IPS-NIHi7 (cell line): ENCODE measurements around the gene PLAC1.
A peak's percentile ranks its signal among the peaks of the same experiment; 100 is the strongest.

Source experiments
- DNase-seq: peaks from one replicate; pipeline ENCODE4 v3.0.0; 2012; ENCODE audit warnings: mixed read lengths; ENCODE audit errors: extremely low spot score

PLAC1 gene

GRCh38 chrX:134631426-134632346 is 26.6 kb downstream of the PLAC1 start:
- DNase-seq = no peak

DNA sequence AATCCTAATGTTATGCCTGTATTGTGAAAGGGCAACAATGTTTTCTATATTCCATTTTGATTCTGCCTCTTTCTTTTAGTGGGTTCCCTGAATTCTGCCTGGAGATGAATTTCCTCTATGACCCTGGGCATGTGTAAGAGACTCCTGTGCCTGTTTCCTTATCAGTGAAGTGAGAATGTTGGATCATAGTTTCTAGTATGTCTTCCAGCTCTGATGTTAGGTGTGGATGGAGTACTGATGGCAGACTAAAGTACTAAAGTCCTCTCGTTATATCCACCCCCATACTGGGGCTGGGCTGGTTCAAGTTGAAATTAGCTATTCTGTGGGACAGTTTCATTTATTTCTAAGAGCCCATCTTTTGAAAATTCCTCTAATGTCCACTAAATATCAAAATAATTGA is 29.6 kb downstream of the PLAC1 start:
- DNase-seq = no peak

DNA sequence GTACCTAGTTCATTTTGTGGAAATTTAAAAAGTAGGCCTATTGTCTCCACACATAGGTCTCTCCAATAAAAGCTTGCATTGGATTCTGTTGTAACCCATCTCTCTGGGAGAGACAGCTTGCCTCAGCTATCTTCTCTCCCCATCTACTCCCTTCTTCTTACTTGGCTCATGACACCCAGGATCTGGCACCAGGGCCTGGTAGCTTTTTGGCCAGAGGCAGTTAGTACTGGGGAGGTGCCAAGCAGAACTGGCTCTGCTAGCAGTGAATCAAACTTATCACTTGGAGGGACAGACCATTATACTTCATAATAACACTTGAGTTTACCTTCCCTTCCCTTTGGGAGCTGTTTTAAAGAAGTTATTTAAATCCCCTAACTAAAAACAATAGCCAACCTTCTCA is 31.8 kb downstream of the PLAC1 start:
- DNase-seq = no peak

GRCh38 chrX:134625315-134625718 is 33.0 kb downstream of the PLAC1 start:
- no peak for DNase-seq

DNA sequence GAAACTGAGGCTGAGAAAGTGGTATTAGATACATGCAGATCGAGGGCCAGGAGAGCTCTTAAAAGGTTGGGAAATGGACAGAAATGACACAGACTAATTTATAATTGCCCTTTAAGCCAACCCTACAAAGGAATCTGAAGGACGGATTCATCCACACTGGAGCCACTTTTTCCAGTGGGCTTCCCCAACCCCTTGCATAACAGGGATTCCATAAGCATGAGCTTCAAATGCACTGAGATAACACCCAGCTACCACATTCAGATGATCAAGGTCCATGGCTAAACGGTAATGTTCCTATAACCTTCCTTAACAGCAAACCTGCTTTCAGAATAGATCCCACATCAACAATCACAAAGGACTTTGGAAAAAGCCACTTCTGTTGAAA is 34.2 kb downstream of the PLAC1 start:
- no peak for DNase-seq

DNA sequence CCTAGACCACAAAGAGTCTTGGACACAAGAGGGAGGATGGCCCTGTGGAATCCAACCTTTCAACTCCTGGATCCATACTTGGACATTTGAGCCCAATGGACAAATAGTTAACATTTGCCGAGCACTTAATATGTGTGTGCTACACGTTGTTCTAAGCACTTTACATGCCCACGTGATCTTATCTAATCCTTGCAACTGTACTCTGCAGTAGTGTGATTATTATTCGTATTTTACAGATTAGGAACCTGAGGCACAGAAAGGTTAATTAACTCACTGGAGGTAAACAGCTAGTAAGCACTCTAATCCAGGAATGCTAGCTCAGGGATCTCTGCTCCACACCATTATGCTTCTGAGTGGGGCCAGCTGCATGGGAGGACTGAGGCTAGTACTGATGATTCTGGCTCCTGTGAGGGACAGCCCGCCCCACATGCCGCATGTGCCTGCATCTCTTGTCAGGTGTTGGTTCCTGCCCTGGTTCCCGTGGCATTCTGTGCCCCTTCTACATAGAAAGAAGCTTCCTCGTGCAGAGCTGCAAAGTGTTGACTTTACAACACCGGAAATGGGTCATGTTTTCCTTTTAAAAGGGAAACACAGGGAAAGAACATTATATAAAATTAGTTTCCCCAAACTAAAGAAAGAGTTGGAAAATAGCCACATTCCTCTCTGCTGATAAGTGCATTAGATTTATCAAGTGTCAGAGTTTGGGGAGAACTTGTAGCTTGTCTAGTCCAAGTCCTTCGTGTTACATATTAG is 34.8 kb downstream of the PLAC1 start:
- no peak for DNase-seq

DNA sequence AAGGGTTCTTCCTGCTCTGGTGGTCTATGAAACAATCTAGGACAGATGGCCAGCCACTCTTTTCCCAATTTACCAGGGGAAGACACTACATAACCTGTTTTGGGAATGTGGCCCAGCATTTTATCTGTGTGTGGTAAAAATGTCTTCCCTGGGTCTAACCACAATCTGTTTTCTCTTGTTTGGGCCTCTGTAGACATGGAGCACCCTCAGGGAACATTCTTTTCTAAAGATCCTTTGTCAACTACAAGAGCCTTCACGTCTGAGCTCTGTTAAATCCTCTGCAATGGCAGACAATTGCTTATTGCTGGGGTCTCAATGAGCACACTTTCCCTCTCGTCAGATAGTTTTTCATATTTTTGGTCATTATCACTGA is 35.5 kb downstream of the PLAC1 start:
- DNase-seq = no peak

DNA sequence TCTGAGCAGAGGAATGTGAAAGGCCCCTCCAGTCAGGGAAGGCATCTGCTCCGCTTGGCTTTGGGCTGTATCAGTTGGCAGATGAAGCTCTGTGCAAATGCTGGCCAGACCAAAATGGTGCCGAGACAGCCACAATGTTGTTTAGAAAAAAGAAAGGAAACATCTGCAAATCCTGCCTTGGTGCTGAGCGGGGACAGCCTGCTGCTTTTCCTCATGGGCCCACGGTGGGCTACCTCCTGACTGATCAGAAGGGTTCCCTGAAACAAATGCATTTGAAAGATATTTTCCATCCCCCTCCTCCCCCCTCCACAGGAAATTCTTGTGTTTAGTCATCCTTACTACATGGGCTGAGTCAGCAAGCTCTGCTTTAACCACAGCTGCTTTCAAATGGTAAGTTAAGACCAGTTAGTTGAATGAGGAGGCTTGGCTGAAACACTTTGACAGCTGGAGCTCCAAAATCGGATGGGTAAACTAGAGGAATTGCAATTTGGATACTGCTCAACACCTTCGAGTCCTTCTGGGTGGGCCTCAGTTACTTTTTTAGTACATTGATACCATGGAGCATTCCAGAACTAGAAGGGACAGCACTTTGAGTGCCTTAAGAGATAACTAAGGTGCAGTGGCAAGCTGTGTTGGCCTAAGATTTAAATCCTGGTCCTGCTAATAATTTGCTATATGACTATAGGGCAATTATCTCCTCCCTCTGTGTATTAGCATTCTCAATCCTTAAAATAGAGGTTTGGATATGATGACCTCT is 36.0 kb downstream of the PLAC1 start:
- DNase-seq = peak; percentile 81

- DNase-seq = no peak
These were observed 38.4 kb downstream of the PLAC1 start for GRCh38 chrX:134619838-134620237.

DNA sequence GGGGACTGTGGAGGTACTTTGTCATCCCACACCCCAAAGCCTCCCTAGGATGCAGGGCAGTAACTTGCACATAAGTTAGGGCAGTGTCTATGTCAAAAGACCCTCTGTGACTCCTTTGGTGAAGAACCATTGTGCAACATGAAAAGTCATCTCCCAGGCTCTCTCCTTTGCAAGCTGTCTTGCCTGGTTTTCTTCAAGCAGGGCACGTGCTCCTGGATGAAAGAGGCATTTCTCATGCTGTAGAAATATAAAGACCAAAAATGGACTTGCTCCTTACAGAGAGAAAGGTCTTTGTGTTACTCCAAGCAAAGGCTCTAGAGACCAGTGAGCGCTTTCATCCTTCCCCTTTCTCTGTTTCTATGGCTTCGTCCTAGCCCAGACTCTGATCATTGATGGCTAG is 44.9 kb downstream of the PLAC1 start:
- DNase-seq = no peak

GRCh38 chrX:134608153-134608552 is 50.1 kb downstream of the PLAC1 start:
- DNase-seq = no peak

GRCh38 chrX:134607523-134607922 is 50.7 kb downstream of the PLAC1 start:
- no peak for DNase-seq

- DNase-seq = no peak
These were observed 53.5 kb downstream of the PLAC1 start for GRCh38 chrX:134604701-134605311.

- peak; percentile 57 for DNase-seq
These were observed 54.2 kb downstream of the PLAC1 start for GRCh38 chrX:134603806-134604700.

GRCh38 chrX:134602410-134602809 is 55.9 kb downstream of the PLAC1 start:
- no peak for DNase-seq

DNA sequence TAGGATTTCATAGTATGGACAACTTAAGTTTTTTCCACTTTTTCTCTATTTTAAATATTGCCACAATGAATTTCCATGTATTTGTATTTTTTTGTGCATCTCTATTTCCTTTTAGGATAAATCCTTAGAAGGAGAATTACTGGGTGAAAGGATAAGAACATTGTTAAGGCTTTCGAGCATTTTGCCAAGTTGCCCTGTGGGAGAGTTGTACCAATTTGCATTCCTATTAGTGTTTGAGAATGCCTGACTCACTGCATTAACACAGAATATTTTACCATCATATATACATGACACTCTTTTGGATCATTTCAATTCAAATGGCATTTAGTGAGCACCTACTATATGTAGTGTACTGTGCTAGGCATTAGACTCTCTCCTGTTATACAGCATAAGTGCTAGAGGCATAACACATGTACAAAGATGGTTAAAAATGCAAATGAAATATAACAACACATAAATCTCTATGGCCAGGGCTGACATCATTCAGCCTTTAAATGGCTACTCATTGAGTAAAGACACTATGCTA is 57.0 kb downstream of the PLAC1 start:
- no peak for DNase-seq

- no peak for DNase-seq
These were observed 57.6 kb downstream of the PLAC1 start for GRCh38 chrX:134600714-134601113.

GRCh38 chrX:134599184-134599914 is 58.9 kb downstream of the PLAC1 start:
- no peak for DNase-seq

- no peak for DNase-seq
These were observed 66.0 kb downstream of the PLAC1 start for GRCh38 chrX:134592303-134592702.

DNA sequence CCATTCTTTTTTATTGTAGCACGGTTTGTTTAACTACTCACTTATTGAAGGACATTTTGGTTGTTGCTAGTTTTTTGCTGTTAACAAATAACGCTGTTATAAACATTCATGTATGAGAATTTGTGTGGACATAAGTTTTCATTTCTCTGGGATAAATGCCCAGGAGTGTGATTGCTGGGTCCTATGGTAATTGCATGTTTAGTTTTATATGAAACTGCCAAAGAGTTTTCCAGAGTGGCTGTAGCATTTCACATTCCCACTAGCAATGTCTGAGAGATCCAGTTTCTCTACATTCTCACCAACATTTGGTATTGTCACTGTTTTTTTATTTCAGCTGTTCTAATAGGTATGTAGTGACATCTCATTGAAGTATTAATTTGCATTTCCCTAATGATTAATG is 66.8 kb downstream of the PLAC1 start:
- no peak for DNase-seq
